ENCODE measurements around the gene U2SURP.

The U2SURP gene

GRCh38 chr3:142953443-142953842 lies 47.9 kb upstream of the U2SURP start:
- H3F3A ChIP-seq (ENCODE audit: insufficient read depth, low read length) = no peaks in the 10 kb centered on the region
- H3K4me3 ChIP-seq (ENCODE audit: low read length) = no peak overlapping the region
- no peak overlapping the region for H3K4me2 ChIP-seq (ENCODE audit: low read depth, low read length)
- no peaks in the 10 kb centered on the region for H3K79me2 ChIP-seq (ENCODE audit: low read length)
- H3K4me1 ChIP-seq (ENCODE audit: low read length) = no peaks in the 10 kb centered on the region
- H2AFZ ChIP-seq (ENCODE audit: low read length) = no peak overlapping the region
- H3K9ac ChIP-seq (ENCODE audit: low read length) = no peak overlapping the region
- H3K27ac ChIP-seq (ENCODE audit: low read length) = no peak overlapping the region
- TF ChIP-seq EZH2 (optimal IDR thresholded peaks at IDR 0.05; ENCODE audit: low read depth, low read length) = no peak
- TF ChIP-seq EZH2phosphoT487 (IDR thresholded peaks at IDR 0.05; ENCODE audit: low read length) = no peak
- no peak for TF ChIP-seq CTCF (IDR thresholded peaks at IDR 0.05; ENCODE audit: low read length)
- no peaks in the 10 kb centered on the region for H3K9me3 ChIP-seq (replicated peaks; ENCODE audit: insufficient read depth, low read length)
- DNase-seq = no peak
- H3K36me3 ChIP-seq (replicated peaks; ENCODE audit: insufficient read depth, low read length) = no peaks in the 10 kb centered on the region
- H3K9me2 ChIP-seq (replicated peaks; ENCODE audit: insufficient read depth, low read length) = no peaks in the 10 kb centered on the region
- no peaks in the 10 kb centered on the region for H3K27me3 ChIP-seq (replicated peaks; ENCODE audit: insufficient read depth, low read length)
- H4K20me1 ChIP-seq (ENCODE audit: insufficient read depth, low read length) = no peaks in the 10 kb centered on the region

- no peak for DNase-seq
- H3K27ac ChIP-seq (ENCODE audit: low read length) = no peak overlapping the region
- no peaks in the 10 kb centered on the region for H3K9me2 ChIP-seq (replicated peaks; ENCODE audit: insufficient read depth, low read length)
- H3K27me3 ChIP-seq (replicated peaks; ENCODE audit: insufficient read depth, low read length) = no peaks in the 10 kb centered on the region
- no peaks in the 10 kb centered on the region for H3F3A ChIP-seq (ENCODE audit: insufficient read depth, low read length)
- no peak overlapping the region for H3K4me3 ChIP-seq (ENCODE audit: low read length)
- H3K79me2 ChIP-seq (ENCODE audit: low read length) = no peaks in the 10 kb centered on the region
- no peaks in the 10 kb centered on the region for H3K4me1 ChIP-seq (ENCODE audit: low read length)
- no peaks in the 10 kb centered on the region for H4K20me1 ChIP-seq (ENCODE audit: insufficient read depth, low read length)
- H2AFZ ChIP-seq (ENCODE audit: low read length) = no peak overlapping the region
- no peak overlapping the region for H3K4me2 ChIP-seq (ENCODE audit: low read depth, low read length)
- TF ChIP-seq EZH2 (optimal IDR thresholded peaks at IDR 0.05; ENCODE audit: low read depth, low read length) = no peak
- no peak for TF ChIP-seq EZH2phosphoT487 (IDR thresholded peaks at IDR 0.05; ENCODE audit: low read length)
- no peak for TF ChIP-seq CTCF (IDR thresholded peaks at IDR 0.05; ENCODE audit: low read length)
- H3K36me3 ChIP-seq (replicated peaks; ENCODE audit: insufficient read depth, low read length) = no peaks in the 10 kb centered on the region
- no peaks in the 10 kb centered on the region for H3K9me3 ChIP-seq (replicated peaks; ENCODE audit: insufficient read depth, low read length)
- no peak overlapping the region for H3K9ac ChIP-seq (ENCODE audit: low read length)
These were observed 42.7 kb upstream of the U2SURP start for GRCh38 chr3:142958707-142959106.

- H3F3A ChIP-seq (ENCODE audit: insufficient read depth, low read length) = no peaks in the 10 kb centered on the region
- H4K20me1 ChIP-seq (ENCODE audit: insufficient read depth, low read length) = no peaks in the 10 kb centered on the region
- no peak for DNase-seq
These were observed 41.0 kb upstream of the U2SURP start for GRCh38 chr3:142960322-142960850.

More at GRCh38 chr3:142960322-142960850, 41.0 kb upstream of the U2SURP start:
- Histone ChIP-seq H3K9ac (ENCODE audit: low read length) (no peak overlapping the region), H3K4me3 (ENCODE audit: low read length) (no peak overlapping the region), H3K4me2 (ENCODE audit: low read depth, low read length) (no peak overlapping the region), H3K36me3 (replicated peaks; ENCODE audit: insufficient read depth, low read length) (no peaks in the 10 kb centered on the region), H2AFZ (ENCODE audit: low read length) (no peak overlapping the region), H3K79me2 (ENCODE audit: low read length) (no peaks in the 10 kb centered on the region), H3K4me1 (ENCODE audit: low read length) (no peaks in the 10 kb centered on the region), H3K9me2 (replicated peaks; ENCODE audit: insufficient read depth, low read length) (no peaks in the 10 kb centered on the region), H3K27ac (ENCODE audit: low read length) (no peak overlapping the region), H3K9me3 (replicated peaks; ENCODE audit: insufficient read depth, low read length) (no peaks in the 10 kb centered on the region), H3K27me3 (replicated peaks; ENCODE audit: insufficient read depth, low read length) (0 out of 2 replicates have a peak, but pooled peaks cover 3% of the 10 kb centered on the region)
- TF ChIP-seq CTCF (IDR thresholded peaks at IDR 0.05; ENCODE audit: low read length) = no peak
- no peak for TF ChIP-seq EZH2phosphoT487 (IDR thresholded peaks at IDR 0.05; ENCODE audit: low read length)
- TF ChIP-seq EZH2 (optimal IDR thresholded peaks at IDR 0.05; ENCODE audit: low read depth, low read length) = no peak

Measured in MM.1S (cell line).